HepG2 (cell line): ENCODE measurements around the gene CORO1C. TPM values are rescaled to one million over a fixed set of nuclear protein-coding genes. Genes with fewer than 3 reads are reported as not detected.

ENCODE experiments used
- ATAC-seq: fragments of 200-7000 bp; cut with Tn5 transposase; 3 replicates; pipeline ENCODE4 v1.9.1; 2020; ENCODE audit warnings: mild to moderate bottlenecking, moderate library complexity
- BruUV-seq: library from RNA; stranded (reverse); fragments of 400-500 nt; replicated peaks from 2 replicates; lab custom pipeline; 2021; lab: Mats Ljungman, UMichigan
- CTCF ChIA-PET: fragments of 300-600 bp; formaldehyde crosslinking; extraction: SDS; loops from one replicate; lab custom pipeline; 2021; ENCODE audit warnings: low total read pairs, inconsistent platforms, low intra/inter-chr PET ratio; lab: Yijun Ruan, JAX
- POLR2A ChIA-PET: fragments of 350-600 bp; sonication (Branson Sonifier 250); formaldehyde crosslinking; loops from one replicate; lab custom pipeline; 2020; ENCODE audit warnings: antibody characterized with exemption, inconsistent platforms; lab: Yijun Ruan, JAX
- DNase-seq: peaks from one replicate; pipeline ENCODE4 v3.0.0-alpha.2; 2015; ENCODE audit warnings: low spot score
- FAIRE-seq: peaks from 3 replicates; lab custom pipeline; 2011; peaks lifted over from hg19 to GRCh38; lab: Jason Lieb, UNC
- H2AFZ ChIP-seq: one replicate; pipeline ENCODE4 v1.6.1; 2011; ENCODE audit warnings: low read length, inconsistent platforms
- H3K27ac ChIP-seq: fragments of 300-600 bp; 3 replicates; pipeline ENCODE4 v1.8.0; 2011; ENCODE audit warnings: mixed run types, mild to moderate bottlenecking, mixed read lengths, low read length, inconsistent platforms; ENCODE audit not compliant: insufficient read depth; ENCODE audit errors: extremely low read length
- H3K27me3 ChIP-seq, 2 experiments: fragments of 200-600 bp in 1 of 2; 2 replicates in 1 of 2; 3 replicates in 1 of 2; pipeline versions ENCODE4 v1.6.0 to v1.8.0; 2011; ENCODE audit warnings: low read length in 2 of 2, mild to moderate bottlenecking in 2 of 2, moderate library complexity in 2 of 2, inconsistent platforms in 1 of 2; ENCODE audit not compliant: insufficient read depth in 2 of 2, control insufficient read depth in 1 of 2
- H3K36me3 ChIP-seq, 2 experiments: fragments of 200-600 bp in 1 of 2; replicated peaks in 1 of 2; 2 replicates in 1 of 2; 3 replicates in 1 of 2; pipeline versions ENCODE4 v1.5.1 to v1.8.0; 2011; ENCODE audit warnings: low read length in 2 of 2, inconsistent platforms in 1 of 2; ENCODE audit not compliant: insufficient read depth in 2 of 2, control insufficient read depth in 1 of 2
- H3K4me1 ChIP-seq: 2 replicates; pipeline ENCODE4 v1.5.1; 2012; ENCODE audit warnings: low read length, inconsistent platforms; ENCODE audit not compliant: insufficient read depth
- H3K4me2 ChIP-seq: 2 replicates; pipeline ENCODE4 v1.6.0; 2011; ENCODE audit warnings: low read depth, low read length, inconsistent platforms
- H3K4me3 ChIP-seq, 3 experiments: fragments of 200-600 bp in 1 of 3; sonication (generic), shearing (Covaris generic) in 1 of 3; replicated peaks in 1 of 3; 2 replicates each; pipeline ENCODE4 v1.5.1; 2011 to 2016; ENCODE audit warnings: low read length in 3 of 3, inconsistent platforms in 2 of 3, low read depth in 2 of 3, mild to moderate bottlenecking in 2 of 3, control low read depth in 1 of 3, mixed read lengths in 1 of 3; ENCODE audit not compliant: insufficient read depth in 1 of 3
- H3K79me2 ChIP-seq: one replicate; pipeline ENCODE4 v1.6.1; 2011; ENCODE audit warnings: low read length, inconsistent platforms; ENCODE audit not compliant: insufficient read depth
- H3K9ac ChIP-seq: 2 replicates; pipeline ENCODE4 v1.6.0; 2011; ENCODE audit warnings: mild to moderate bottlenecking, low read depth, low read length, inconsistent platforms; ENCODE audit not compliant: insufficient read depth
- H3K9me3 ChIP-seq: 2 replicates; pipeline ENCODE4 v1.5.1; 2012; ENCODE audit warnings: mild to moderate bottlenecking, low read length
- H4K20me1 ChIP-seq: 2 replicates; pipeline ENCODE4 v1.6.0; 2011; ENCODE audit warnings: inconsistent platforms, mild to moderate bottlenecking, low read length, moderate library complexity; ENCODE audit not compliant: insufficient read depth
- ARNT ChIP-seq: fragments of 450-650 bp; IDR thresholded peaks from 2 replicates; pipeline ENCODE4 v1.6.1; 2017
- HMG20B ChIP-seq: conservative IDR thresholded peaks from 2 replicates; pipeline ENCODE4 v1.6.1; 2016; ENCODE audit warnings: missing genetic modification reagents, missing compliant biosample characterization
- MTF2 ChIP-seq: sonication (generic); formaldehyde crosslinking; IDR thresholded peaks from 2 replicates; pipeline ENCODE4 v1.5.0; 2020; ENCODE audit warnings: missing genetic modification reagents, borderline replicate concordance
- RFX1 ChIP-seq: fragments of 450-650 bp; IDR thresholded peaks from 2 replicates; pipeline ENCODE4 v1.6.1; 2017
- ZIK1 ChIP-seq: sonication (generic); formaldehyde crosslinking; IDR thresholded peaks from 2 replicates; pipeline ENCODE4 v1.5.0; 2020; ENCODE audit warnings: mild to moderate bottlenecking, low read depth, missing genetic modification reagents, borderline replicate concordance
- ZNF180 ChIP-seq: sonication (generic); formaldehyde crosslinking; IDR thresholded peaks from 2 replicates; pipeline ENCODE4 v1.4.0; 2020; ENCODE audit warnings: low read depth, missing genetic modification reagents, borderline replicate concordance
- ZNF501 ChIP-seq: sonication (generic); formaldehyde crosslinking; IDR thresholded peaks from 2 replicates; pipeline ENCODE4 v1.5.1; 2020; ENCODE audit warnings: mild to moderate bottlenecking, moderate library complexity, missing genetic modification reagents
- ZNF510 ChIP-seq: sonication (generic); formaldehyde crosslinking; IDR thresholded peaks from 2 replicates; pipeline ENCODE4 v1.4.0; 2020; ENCODE audit warnings: low read depth, mild to moderate bottlenecking, missing genetic modification reagents
- ZNF891 ChIP-seq: sonication (generic); formaldehyde crosslinking; IDR thresholded peaks from 2 replicates; pipeline ENCODE4 v1.5.0; 2020; ENCODE audit warnings: mild to moderate bottlenecking, missing genetic modification reagents
- ZSCAN29 ChIP-seq: sonication (generic); formaldehyde crosslinking; conservative IDR thresholded peaks from 2 replicates; pipeline ENCODE4 v1.4.0; 2020; ENCODE audit warnings: mild to moderate bottlenecking, missing genetic modification reagents
- WGBS: methylation state at CpG from one replicate; pipeline ENCODE4 v1.1.6; 2017; ENCODE audit warnings: low lambda C conversion rate; 5-methylcytosine and 5-hydroxymethylcytosine counted together
- in situ Hi-C: cut with HindIII; loops from 2 replicates; pipeline ENCODE4 v1.10.0; 2017; ENCODE audit warnings: low pct_unique_long_range_greater_than_20kb; ENCODE audit not compliant: extremely low pct_ligation_motif_present
- intact Hi-C: fragments of 100-400 bp; cut with micrococcal nuclease; formaldehyde crosslinking; loops from one replicate; pipeline ENCODE4 v1.10.0; 2022; ENCODE audit not compliant: unreplicated experiment
- polyA plus RNA-seq, 8 experiments: library from polyadenylated mRNA; depleted of rRNA in 3 of 8; stranded (reverse) in 7 of 8; unstranded in 1 of 8; fragments of >200 nt; fragmentation: Illumina TruSeq in 4 of 8; extraction: Trizol in 4 of 8; gene quantifications; 2 replicates each; pipeline versions ENCODE4 v1.2.1 to v1.2.3, GENCODE V29; 2011 to 2016; ENCODE audit warnings: low read depth in 4 of 8, missing spikeins in 1 of 8, mixed read lengths in 1 of 8; ENCODE audit not compliant: insufficient read depth in 1 of 8
- total RNA-seq, 5 experiments: library from RNA; depleted of rRNA; stranded (reverse); fragments of >200 nt; fragmentation: Illumina TruSeq; extraction: Trizol; gene quantifications; 2 replicates each; pipeline ENCODE4 v1.2.3, GENCODE V29; 2016; ENCODE audit warnings: low read depth in 1 of 5
- TF ChIP-seq, protein P1 (sequence below): sonication (generic); formaldehyde crosslinking; IDR thresholded peaks from 2 replicates; pipeline ENCODE4 v1.5.1; 2020; ENCODE audit warnings: missing genetic modification reagents, mild to moderate bottlenecking, borderline replicate concordance
- TF ChIP-seq, protein P2 (sequence below): IDR thresholded peaks from 2 replicates; pipeline ENCODE4 v1.6.1; 2016; ENCODE audit warnings: low read depth, borderline replicate concordance
- TF ChIP-seq, protein P3 (sequence below): sonication (generic); formaldehyde crosslinking; IDR thresholded peaks from 2 replicates; pipeline ENCODE4 v1.4.0; 2020; ENCODE audit warnings: missing genetic modification reagents, mild to moderate bottlenecking, borderline replicate concordance

The CORO1C gene
- total and polyA plus RNA-seq, 2 of the 13 experiments (the other 11 are each of a cell fraction or from before 2014, with no cell fraction given): 73.7 to 131 TPM

DNA sequence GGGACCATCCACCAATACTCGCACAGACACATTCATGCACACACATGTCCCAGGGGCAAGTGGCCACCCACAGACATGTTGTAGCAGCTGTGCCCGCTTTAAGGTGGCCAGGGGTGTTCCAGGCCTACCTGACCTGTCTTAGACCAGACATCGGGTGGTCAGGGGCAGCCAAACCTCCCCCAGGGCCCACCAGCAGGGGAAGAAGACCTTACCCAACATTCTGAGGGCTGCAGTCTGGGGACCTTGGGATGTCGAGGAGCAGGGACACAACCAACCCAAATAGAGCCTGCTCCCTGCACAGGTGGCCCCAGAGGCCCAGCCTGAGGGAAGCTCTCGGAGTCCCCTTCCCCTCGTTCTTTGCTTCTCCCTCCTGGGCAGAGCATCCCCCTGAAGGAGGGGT lies 131.8 kb downstream of the CORO1C start:
- Histone ChIP-seq H3K27me3 (peaks cover 8 to 19% of the 10 kb centered on the region in 2 experiments; a peak in 2 of 5 replicates), H4K20me1 (no peaks in the 10 kb centered on the region), H3K4me1 (no peaks in the 10 kb centered on the region), H3K9ac (no peak overlapping the region), H2AFZ (no peak overlapping the region), H3K79me2 (no peaks in the 10 kb centered on the region), H3K9me3 (no peaks in the 10 kb centered on the region), H3K27ac (no peak overlapping the region), H3K4me3 (no peak overlapping the region), H3K36me3 (no peaks in the 10 kb centered on the region), H3K4me2 (no peak overlapping the region)
- intact Hi-C loops (no loop called here), in situ Hi-C loops (no loop called here)
- FAIRE-seq: no peak
- no TSS peak for BruUV-seq
- ChIA-PET POLR2A (no interaction called here), CTCF (no interaction called here)
- TF ChIP-seq ZIK1 (CRISPR knock-in tag): no peak
- TF ChIP-seq, protein P1, sequence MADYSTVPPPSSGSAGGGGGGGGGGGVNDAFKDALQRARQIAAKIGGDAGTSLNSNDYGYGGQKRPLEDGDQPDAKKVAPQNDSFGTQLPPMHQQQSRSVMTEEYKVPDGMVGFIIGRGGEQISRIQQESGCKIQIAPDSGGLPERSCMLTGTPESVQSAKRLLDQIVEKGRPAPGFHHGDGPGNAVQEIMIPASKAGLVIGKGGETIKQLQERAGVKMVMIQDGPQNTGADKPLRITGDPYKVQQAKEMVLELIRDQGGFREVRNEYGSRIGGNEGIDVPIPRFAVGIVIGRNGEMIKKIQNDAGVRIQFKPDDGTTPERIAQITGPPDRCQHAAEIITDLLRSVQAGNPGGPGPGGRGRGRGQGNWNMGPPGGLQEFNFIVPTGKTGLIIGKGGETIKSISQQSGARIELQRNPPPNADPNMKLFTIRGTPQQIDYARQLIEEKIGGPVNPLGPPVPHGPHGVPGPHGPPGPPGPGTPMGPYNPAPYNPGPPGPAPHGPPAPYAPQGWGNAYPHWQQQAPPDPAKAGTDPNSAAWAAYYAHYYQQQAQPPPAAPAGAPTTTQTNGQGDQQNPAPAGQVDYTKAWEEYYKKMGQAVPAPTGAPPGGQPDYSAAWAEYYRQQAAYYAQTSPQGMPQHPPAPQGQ (CRISPR knock-in tag): no peak
- TF ChIP-seq ZNF891 (CRISPR knock-in tag): no peak
- TF ChIP-seq HMG20B (CRISPR knock-in tag): no peak
- TF ChIP-seq, protein P2, sequence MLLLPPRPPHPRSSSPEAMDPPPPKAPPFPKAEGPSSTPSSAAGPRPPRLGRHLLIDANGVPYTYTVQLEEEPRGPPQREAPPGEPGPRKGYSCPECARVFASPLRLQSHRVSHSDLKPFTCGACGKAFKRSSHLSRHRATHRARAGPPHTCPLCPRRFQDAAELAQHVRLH (CRISPR knock-in tag): no peak
- no peak for TF ChIP-seq ZSCAN29
- TF ChIP-seq ZNF180 (CRISPR knock-in tag): no peak
- TF ChIP-seq ZNF501 (CRISPR knock-in tag): no peak
- TF ChIP-seq MTF2: no peak
- no peak for TF ChIP-seq ARNT
- TF ChIP-seq ZNF510 (CRISPR knock-in tag): no peak
- no peak for TF ChIP-seq RFX1
- TF ChIP-seq, protein P3, sequence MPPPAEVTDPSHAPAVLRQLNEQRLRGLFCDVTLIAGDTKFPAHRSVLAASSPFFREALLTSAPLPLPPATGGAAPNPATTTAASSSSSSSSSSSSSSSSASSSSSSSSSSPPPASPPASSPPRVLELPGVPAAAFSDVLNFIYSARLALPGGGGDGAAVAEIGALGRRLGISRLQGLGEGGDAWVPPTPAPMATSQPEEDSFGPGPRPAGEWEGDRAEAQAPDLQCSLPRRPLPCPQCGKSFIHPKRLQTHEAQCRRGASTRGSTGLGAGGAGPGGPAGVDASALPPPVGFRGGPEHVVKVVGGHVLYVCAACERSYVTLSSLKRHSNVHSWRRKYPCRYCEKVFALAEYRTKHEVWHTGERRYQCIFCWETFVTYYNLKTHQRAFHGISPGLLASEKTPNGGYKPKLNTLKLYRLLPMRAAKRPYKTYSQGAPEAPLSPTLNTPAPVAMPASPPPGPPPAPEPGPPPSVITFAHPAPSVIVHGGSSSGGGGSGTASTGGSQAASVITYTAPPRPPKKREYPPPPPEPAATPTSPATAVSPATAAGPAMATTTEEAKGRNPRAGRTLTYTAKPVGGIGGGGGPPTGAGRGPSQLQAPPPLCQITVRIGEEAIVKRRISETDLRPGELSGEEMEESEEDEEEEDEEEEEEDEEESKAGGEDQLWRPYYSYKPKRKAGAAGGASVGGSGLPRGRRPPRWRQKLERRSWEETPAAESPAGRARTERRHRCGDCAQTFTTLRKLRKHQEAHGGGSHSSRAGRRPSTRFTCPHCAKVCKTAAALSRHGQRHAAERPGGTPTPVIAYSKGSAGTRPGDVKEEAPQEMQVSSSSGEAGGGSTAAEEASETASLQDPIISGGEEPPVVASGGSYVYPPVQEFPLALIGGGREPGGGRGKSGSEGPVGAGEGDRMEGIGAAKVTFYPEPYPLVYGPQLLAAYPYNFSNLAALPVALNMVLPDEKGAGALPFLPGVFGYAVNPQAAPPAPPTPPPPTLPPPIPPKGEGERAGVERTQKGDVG: no peak
- no peak for DNase-seq
- WGBS: 10% methylated on average over 3 of the region's 6 CpGs
- ATAC-seq: no peak
